Lung (tissue), 12 donors: ENCODE measurements around the gene DENND11. TPM values are rescaled to one million over a fixed set of nuclear protein-coding genes. Genes with fewer than 3 reads are reported as not detected.
A peak's percentile ranks its signal among the peaks of the same experiment; 100 is the strongest.

Experiments used
- ATAC-seq: fragments of 200-7000 bp; cut with Tn5 transposase; one replicate; pipeline ENCODE4 v1.9.1; 2020; ENCODE audit warnings: moderate number of reproducible peaks; ENCODE audit not compliant: insufficient read depth, low FRiP score
- DNase-seq, 3 donors: peaks; one replicate each; pipeline ENCODE4 v3.0.0-alpha.2; 2013 to 2017
- H3K27ac ChIP-seq, 2 donors: one replicate each; pipeline ENCODE4 v1.5.1; 2013; ENCODE audit warnings: mild to moderate bottlenecking in 2 of 2, moderate library complexity in 2 of 2, control low read depth in 1 of 2, inconsistent platforms in 1 of 2, low read depth in 1 of 2, low read length in 1 of 2
- H3K27me3 ChIP-seq, 3 donors: one replicate each; pipeline ENCODE4 v1.5.1; 2013; ENCODE audit warnings: low read length in 2 of 3; ENCODE audit not compliant: control insufficient read depth in 3 of 3, insufficient read depth in 3 of 3
- H3K36me3 ChIP-seq, 4 donors: one replicate each; pipeline ENCODE4 v1.5.1; 2013; ENCODE audit warnings: low read length in 4 of 4, mild to moderate bottlenecking in 1 of 4, moderate library complexity in 1 of 4; ENCODE audit not compliant: control insufficient read depth in 4 of 4, insufficient read depth in 4 of 4
- H3K4me1 ChIP-seq, 5 donors: one replicate each; pipeline ENCODE4 v1.5.1; 2013; ENCODE audit warnings: low read length in 5 of 5, mild to moderate bottlenecking in 2 of 5, moderate library complexity in 1 of 5; ENCODE audit not compliant: control insufficient read depth in 5 of 5, insufficient read depth in 5 of 5
- H3K4me3 ChIP-seq: one replicate; pipeline ENCODE4 v1.5.1; 2013; ENCODE audit warnings: mild to moderate bottlenecking, control low read depth, moderate library complexity
- H3K9ac ChIP-seq, 2 donors: one replicate each; pipeline ENCODE4 v1.5.1; 2013; ENCODE audit warnings: low read length in 2 of 2, control low read depth in 1 of 2; ENCODE audit not compliant: insufficient read depth in 1 of 2
- H3K9me3 ChIP-seq, 4 donors: one replicate each; pipeline ENCODE4 v1.5.1; 2013; ENCODE audit warnings: low read length in 3 of 4, mild to moderate bottlenecking in 1 of 4, moderate library complexity in 1 of 4; ENCODE audit not compliant: control insufficient read depth in 4 of 4, insufficient read depth in 3 of 4
- CTCF ChIP-seq: IDR thresholded peaks from 2 replicates; pipeline ENCODE4 v1.5.1; 2012; ENCODE audit warnings: mild to moderate bottlenecking; ENCODE audit errors: control extremely low read depth, extremely low read depth
- WGBS, 2 donors: extraction: QIAGEN DNeasy Blood & Tissue Kit; methylation state at CpG; one replicate each; pipeline ENCODE4 v1.1.7; 2013; 5-methylcytosine and 5-hydroxymethylcytosine counted together
- polyA plus RNA-seq, 2 donors: library from polyadenylated mRNA; stranded (reverse); fragments of 200-250 nt; gene quantifications; one replicate each; pipeline ENCODE4 v1.2.1, GENCODE V29; 2013
- total RNA-seq, 2 donors: library from RNA; depleted of rRNA in 1 of 2; stranded (reverse); fragments of >200 nt in 1 of 2; gene quantifications; one replicate each; pipeline ENCODE4 v1.2.1, GENCODE V29; 2014 to 2021
- donor health status: control.
- donor health status: control.
- donor health status: Bipolar disorder and iron deficiency.
- donor health status: healthy.
- donor health status: DM: yes; HTN: yes; CAD: no.

DENND11 gene
- total and polyA plus RNA-seq, 4 donors: 5.1 to 43.3 (median 16.2) TPM

GRCh38 chr7:141704112-141704511, 2.1 kb upstream of the DENND11 start:
- no peaks in the 10 kb centered on the region for H3K36me3 ChIP-seq
- no peak overlapping the region for H3K9ac ChIP-seq
- no peak for TF ChIP-seq CTCF
- no peaks in the 10 kb centered on the region for H3K27me3 ChIP-seq
- no peaks in the 10 kb centered on the region for H3K9me3 ChIP-seq
- 73 to 86% methylated on average over 3 of the region's 3 CpGs for WGBS, 2 donors
- no peak overlapping the region for H3K4me3 ChIP-seq
- no peak overlapping the region for H3K27ac ChIP-seq
- no peak for ATAC-seq
- H3K4me1 ChIP-seq: peaks cover 0 to 26% (median 8%) of the 10 kb centered on the region in 5 donors
- DNase-seq: no peak

GRCh38 chr7:141702892-141703291, 926 bp upstream of the DENND11 start:
- Histone ChIP-seq H3K4me3 (no peak overlapping the region), H3K27ac (no peak overlapping the region)

GRCh38 chr7:141701489-141702046, 398 bp downstream of the DENND11 start:
- peaks cover 0 to 3% (median 0%) of the 10 kb centered on the region in 4 donors for H3K36me3 ChIP-seq
- no peaks in the 10 kb centered on the region for H3K27me3 ChIP-seq
- H3K4me3 ChIP-seq: peak overlapping the region; percentile 85
- H3K27ac ChIP-seq: peak overlapping the region; percentile 81 to 91
- no peak for TF ChIP-seq CTCF
- no peaks in the 10 kb centered on the region for H3K9me3 ChIP-seq
- H3K4me1 ChIP-seq: peaks cover 0 to 26% (median 9%) of the 10 kb centered on the region in 5 donors
- 0% methylated on average over 8 to 59 of the region's 59 CpGs for WGBS, 2 donors
- peak; percentile 68 to 72 (median 71) for DNase-seq
- ATAC-seq: peak; percentile 28
- H3K9ac ChIP-seq: no peak overlapping the region

More at GRCh38 chr7:141702892-141703291, 926 bp upstream of the DENND11 start:
- ATAC-seq (no peak), DNase-seq (no peak)
- H3K27me3 ChIP-seq: no peaks in the 10 kb centered on the region
- H3K9me3 ChIP-seq: no peaks in the 10 kb centered on the region
- TF ChIP-seq CTCF: no peak
- H3K36me3 ChIP-seq: peaks cover 0 to 3% (median 0%) of the 10 kb centered on the region in 4 donors
- no peak overlapping the region for H3K9ac ChIP-seq
- H3K4me1 ChIP-seq: peaks cover 0 to 26% (median 8%) of the 10 kb centered on the region in 5 donors
- 68 to 77% methylated on average over 4 of the region's 4 CpGs for WGBS, 2 donors
